Calu3 (cell line): ENCODE measurements around the gene PANX3. TPM values are rescaled to one million over a fixed set of nuclear protein-coding genes. Genes with fewer than 3 reads are reported as not detected.
"Not testable (repeated sequence)": the region's sequence is repeated elsewhere in the genome, so short reads cannot be mapped to it uniquely, and the experiment has no call there.

Experiments used
- BruUV-seq: library from RNA; stranded (reverse); fragments of 400-500 nt; replicated peaks from 2 replicates; lab custom pipeline; 2021; lab: Mats Ljungman, UMichigan
- CTCF ChIA-PET: fragments of 300-600 bp; sonication (Branson Sonifier 250); formaldehyde crosslinking; loops from one replicate; lab custom pipeline; 2022; ENCODE audit warnings: antibody characterized with exemption; lab: Charles Lee
- DNase-seq: peaks from one replicate; pipeline ENCODE4 v3.0.0; 2022
- H3K27ac Mint-ChIP-seq: one replicate; pipeline ENCODE4 v1.8.0; 2022; ENCODE audit warnings: mixed read lengths; ENCODE audit not compliant: unreplicated experiment
- H3K27me3 Mint-ChIP-seq: one replicate; pipeline ENCODE4 v1.8.0; 2022; ENCODE audit warnings: mixed read lengths; ENCODE audit not compliant: unreplicated experiment
- H3K36me3 Mint-ChIP-seq: one replicate; pipeline ENCODE4 v1.8.0; 2022; ENCODE audit warnings: mild to moderate bottlenecking, moderate library complexity, mixed read lengths; ENCODE audit not compliant: insufficient read depth, unreplicated experiment
- H3K4me1 Mint-ChIP-seq: one replicate; pipeline ENCODE4 v1.8.0; 2022; ENCODE audit warnings: mild to moderate bottlenecking, low read depth, mixed read lengths; ENCODE audit not compliant: unreplicated experiment
- H3K4me3 Mint-ChIP-seq: one replicate; pipeline ENCODE4 v1.8.0; 2022; ENCODE audit warnings: mild to moderate bottlenecking, low read depth, moderate library complexity, mixed read lengths; ENCODE audit not compliant: unreplicated experiment
- H3K9me3 Mint-ChIP-seq: one replicate; pipeline ENCODE4 v1.8.0; 2022; ENCODE audit warnings: low read depth, mixed read lengths; ENCODE audit not compliant: unreplicated experiment
- intact Hi-C: fragments of 100-400 bp; cut with micrococcal nuclease; formaldehyde crosslinking; loops from one replicate; pipeline ENCODE4 v1.10.0; 2022; ENCODE audit not compliant: unreplicated experiment
- total RNA-seq: library from RNA; stranded (reverse); gene quantifications from 2 replicates; pipeline ENCODE4 v1.2.3, GENCODE V29; 2022
- TF ChIP-seq, protein P1 (sequence below): fragments of 200-600 bp; IDR thresholded peaks from one replicate; pipeline ENCODE4 v1.8.0; 2022; ENCODE audit warnings: antibody characterized with exemption; ENCODE audit not compliant: unreplicated experiment

The PANX3 gene
- total RNA-seq, 1 experiment from 2014 or later = not detected

DNA sequence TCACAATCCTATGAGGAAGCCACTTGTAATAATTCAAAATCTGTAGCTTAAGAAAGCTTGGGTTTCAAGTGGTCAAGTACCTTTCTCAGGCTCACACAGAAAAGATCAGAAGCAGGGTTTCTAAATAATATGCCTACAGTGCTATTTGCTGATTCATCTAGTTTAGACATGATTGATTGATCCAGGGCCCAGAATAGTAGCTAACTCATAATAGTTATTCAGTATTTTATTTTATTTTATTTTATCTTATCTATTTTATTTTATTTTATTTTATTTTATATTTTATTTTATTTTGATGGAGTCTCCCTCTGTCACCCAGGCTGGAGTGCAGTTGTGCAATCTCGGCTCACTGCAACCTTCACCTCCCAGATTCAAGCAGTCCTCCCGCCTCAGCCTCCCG lies 15.9 kb upstream of the PANX3 start:
- Mint-ChIP-seq H3K36me3 (no peaks in the 10 kb centered on the region), H3K27ac (no peak overlapping the region), H3K9me3 (no peaks in the 10 kb centered on the region), H3K4me1 (no peaks in the 10 kb centered on the region), H3K4me3 (no peak overlapping the region), H3K27me3 (peaks cover 17% of the 10 kb centered on the region)
- DNase-seq = no peak
- CTCF ChIA-PET = no interaction called here
- intact Hi-C loops = no loop called here
- BruUV-seq = no TSS peak
- TF ChIP-seq, protein P1, sequence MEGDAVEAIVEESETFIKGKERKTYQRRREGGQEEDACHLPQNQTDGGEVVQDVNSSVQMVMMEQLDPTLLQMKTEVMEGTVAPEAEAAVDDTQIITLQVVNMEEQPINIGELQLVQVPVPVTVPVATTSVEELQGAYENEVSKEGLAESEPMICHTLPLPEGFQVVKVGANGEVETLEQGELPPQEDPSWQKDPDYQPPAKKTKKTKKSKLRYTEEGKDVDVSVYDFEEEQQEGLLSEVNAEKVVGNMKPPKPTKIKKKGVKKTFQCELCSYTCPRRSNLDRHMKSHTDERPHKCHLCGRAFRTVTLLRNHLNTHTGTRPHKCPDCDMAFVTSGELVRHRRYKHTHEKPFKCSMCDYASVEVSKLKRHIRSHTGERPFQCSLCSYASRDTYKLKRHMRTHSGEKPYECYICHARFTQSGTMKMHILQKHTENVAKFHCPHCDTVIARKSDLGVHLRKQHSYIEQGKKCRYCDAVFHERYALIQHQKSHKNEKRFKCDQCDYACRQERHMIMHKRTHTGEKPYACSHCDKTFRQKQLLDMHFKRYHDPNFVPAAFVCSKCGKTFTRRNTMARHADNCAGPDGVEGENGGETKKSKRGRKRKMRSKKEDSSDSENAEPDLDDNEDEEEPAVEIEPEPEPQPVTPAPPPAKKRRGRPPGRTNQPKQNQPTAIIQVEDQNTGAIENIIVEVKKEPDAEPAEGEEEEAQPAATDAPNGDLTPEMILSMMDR = no peak

DNA sequence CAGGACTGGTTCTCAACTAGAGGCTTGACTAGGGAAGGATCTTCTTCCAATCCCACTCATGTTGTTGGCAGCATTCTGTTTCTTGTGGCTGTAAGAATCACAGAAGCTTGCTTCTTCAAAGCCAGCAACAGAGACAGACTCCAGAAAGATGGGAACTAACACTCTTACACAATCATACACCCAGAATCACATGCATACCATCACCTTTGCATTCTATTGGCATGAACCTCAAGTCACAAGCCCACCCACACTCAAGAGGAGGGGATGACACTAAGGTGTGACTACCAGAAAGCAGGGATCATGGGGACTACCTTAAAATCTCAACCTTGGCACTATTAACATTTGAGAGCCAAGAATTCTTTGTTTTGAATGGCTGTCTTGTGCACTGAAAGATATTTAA lies 13.6 kb upstream of the PANX3 start:
- Mint-ChIP-seq H3K9me3 (no peaks in the 10 kb centered on the region), H3K36me3 (no peaks in the 10 kb centered on the region), H3K27ac (no peak overlapping the region), H3K4me1 (no peaks in the 10 kb centered on the region), H3K4me3 (no peak overlapping the region), H3K27me3 (peaks cover 16% of the 10 kb centered on the region)
- DNase-seq = no peak
- TF ChIP-seq, protein P1 = no peak
- intact Hi-C loops = no loop called here
- BruUV-seq = no TSS peak
- CTCF ChIA-PET = no interaction called here

DNA sequence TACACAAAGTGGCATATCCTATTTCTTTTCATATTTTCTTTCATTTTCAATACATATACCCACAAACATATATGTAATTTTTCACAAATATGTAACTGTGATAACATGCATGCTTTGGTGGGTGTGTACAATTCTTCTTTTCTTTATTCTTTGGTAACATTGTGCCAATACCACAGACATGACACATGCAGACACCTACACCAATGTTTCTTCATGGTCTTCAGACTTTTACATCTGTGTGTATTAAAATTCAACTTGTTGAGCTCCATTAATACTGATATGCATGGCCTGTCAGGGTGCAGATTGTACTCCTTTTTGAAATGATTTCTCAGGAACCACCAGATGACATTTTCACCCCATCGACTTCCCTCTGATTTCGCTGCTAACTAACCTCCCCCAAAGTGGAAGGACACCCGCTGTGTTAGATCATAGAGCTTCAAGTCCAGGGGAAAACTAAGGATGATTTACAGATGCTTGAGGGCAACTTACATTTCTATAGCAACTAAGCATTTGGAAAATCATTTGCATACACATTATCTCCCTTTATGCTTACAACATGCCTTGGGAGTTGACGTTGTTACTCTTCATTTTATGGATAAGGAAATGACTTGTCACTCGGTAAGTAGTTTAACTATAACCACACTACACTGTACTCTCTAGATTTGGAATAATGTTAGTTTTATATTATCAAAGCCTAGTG lies 10.5 kb upstream of the PANX3 start:
- H3K4me1 Mint-ChIP-seq = no peaks in the 10 kb centered on the region
- H3K27me3 Mint-ChIP-seq = peaks cover 16% of the 10 kb centered on the region
- no peaks in the 10 kb centered on the region for H3K9me3 Mint-ChIP-seq
- H3K27ac Mint-ChIP-seq = no peak overlapping the region
- no TSS peak for BruUV-seq
- DNase-seq = no peak
- intact Hi-C loops = no loop called here
- no peaks in the 10 kb centered on the region for H3K36me3 Mint-ChIP-seq
- TF ChIP-seq, protein P1 = no peak
- CTCF ChIA-PET = no interaction called here
- no peak overlapping the region for H3K4me3 Mint-ChIP-seq

DNA sequence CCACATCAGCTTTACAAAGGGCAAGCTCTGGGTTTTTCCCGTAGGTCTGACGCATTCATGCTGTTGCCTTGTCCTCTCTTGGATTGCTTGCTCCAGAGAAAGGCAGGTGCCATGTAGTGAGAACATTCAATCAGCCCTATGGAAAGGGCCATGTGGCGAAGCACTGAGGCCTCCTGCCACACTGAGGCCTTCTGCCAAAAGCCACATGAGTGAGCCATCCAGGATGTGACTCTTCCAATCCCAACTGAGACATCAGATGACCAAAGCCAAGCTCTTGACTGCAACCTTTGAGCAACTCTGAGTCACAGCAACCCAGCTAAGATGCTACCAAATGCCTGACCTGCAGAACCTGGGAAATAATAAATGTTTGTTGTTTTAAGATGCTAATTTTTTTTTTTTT lies 9.0 kb upstream of the PANX3 start:
- Mint-ChIP-seq H3K27me3 (peaks cover 6% of the 10 kb centered on the region), H3K9me3 (peaks cover 2% of the 10 kb centered on the region), H3K36me3 (no peaks in the 10 kb centered on the region), H3K4me3 (no peak overlapping the region), H3K4me1 (no peaks in the 10 kb centered on the region), H3K27ac (no peak overlapping the region)
- CTCF ChIA-PET = no interaction called here
- DNase-seq = no peak
- intact Hi-C loops = no loop called here
- BruUV-seq = no TSS peak
- TF ChIP-seq, protein P1 = no peak

DNA sequence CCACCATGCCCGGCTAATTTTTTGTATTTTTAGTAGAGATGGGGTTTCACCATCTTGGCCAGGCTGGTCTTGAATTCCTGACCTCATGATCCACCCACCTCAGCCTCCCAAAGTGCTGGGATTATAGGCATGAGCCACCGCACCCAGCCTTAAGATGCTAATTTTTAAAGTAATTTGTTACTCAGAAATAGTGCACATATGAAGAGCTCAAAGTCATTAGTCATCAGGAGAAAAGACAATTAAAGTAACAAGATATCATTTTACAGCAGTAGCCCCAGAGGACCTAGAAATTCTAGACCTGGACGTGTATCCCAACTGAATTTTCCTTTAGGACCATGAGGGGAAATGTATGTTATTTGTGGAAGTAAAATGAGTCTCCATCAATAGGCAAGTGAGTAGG lies 8.5 kb upstream of the PANX3 start:
- H3K27ac Mint-ChIP-seq, intact Hi-C loops, H3K36me3 Mint-ChIP-seq, BruUV-seq, H3K27me3 Mint-ChIP-seq, DNase-seq, H3K9me3 Mint-ChIP-seq, H3K4me1 Mint-ChIP-seq, H3K4me3 Mint-ChIP-seq, CTCF ChIA-PET: not testable (repeated sequence)
